ENCODE measurements around the gene PNRC1. TPM values are rescaled to one million over a fixed set of nuclear protein-coding genes. Genes with fewer than 3 reads are reported as not detected.
"Not testable (repeated sequence)": the region's sequence is repeated elsewhere in the genome, so short reads cannot be mapped to it uniquely, and the experiment has no call there.

Gene PNRC1
- total RNA-seq (97.3 TPM), polyA plus RNA-seq (ENCODE audit: insufficient read depth in 1 of 8, insufficient read length in 8 of 8, low replicate concordance in 1 of 8) (100 to 1,000 TPM in 3 of 8 donors, 10 to 100 TPM in 5; 66.8 to 105 (median 93.8) TPM)
- long read RNA-seq, donor 1, transcript PNRC1-201 (2 exons, 2,065 nt), result major isoform, 24 of 24 reads
- long read RNA-seq, donor 1, partial matches to known transcripts, result 0 of 24 reads
- long read RNA-seq, donor 1, other reads (novel, unspliced or antisense), result 0 of 24 reads
- long read RNA-seq, donor 2, transcript PNRC1-201 (2 exons, 2,065 nt), result major isoform, 14 of 19 reads
- long read RNA-seq, donor 2, partial matches to known transcripts, result 5 of 19 reads
- long read RNA-seq, donor 2, other reads (novel, unspliced or antisense), result 0 of 19 reads
- long read RNA-seq, donor 3, transcript PNRC1-201 (2 exons, 2,065 nt), result major isoform, 70 of 77 reads
- long read RNA-seq, donor 3, partial matches to known transcripts, result 7 of 77 reads
- long read RNA-seq, donor 3, other reads (novel, unspliced or antisense), result 0 of 77 reads
- long read RNA-seq, donor 4, transcript PNRC1-201 (2 exons, 2,065 nt), result major isoform, 65 of 83 reads
- long read RNA-seq, donor 4, partial matches to known transcripts, result 18 of 83 reads
- long read RNA-seq, donor 4, other reads (novel, unspliced or antisense), result 0 of 83 reads
- long read RNA-seq, donor 5, transcript PNRC1-201 (2 exons, 2,065 nt), result major isoform, 82 of 84 reads
- long read RNA-seq, donor 5, partial matches to known transcripts, result 0 of 84 reads
- long read RNA-seq, donor 5, other reads (novel, unspliced or antisense), result 0 of 84 reads
- long read RNA-seq, donor 6, transcript PNRC1-201 (2 exons, 2,065 nt), result major isoform, 72 of 94 reads
- long read RNA-seq, donor 6, partial matches to known transcripts, result 22 of 94 reads
- long read RNA-seq, donor 6, other reads (novel, unspliced or antisense), result 0 of 94 reads
- long read RNA-seq, donor 7, transcript PNRC1-201 (2 exons, 2,065 nt), result major isoform, 48 of 49 reads
- long read RNA-seq, donor 7, partial matches to known transcripts, result 0 of 49 reads
- long read RNA-seq, donor 7, other reads (novel, unspliced or antisense), result 0 of 49 reads
- long read RNA-seq, donor 8, transcript PNRC1-201 (2 exons, 2,065 nt), result major isoform, 67 of 70 reads
- long read RNA-seq, donor 8, partial matches to known transcripts, result 0 of 70 reads
- long read RNA-seq, donor 8, other reads (novel, unspliced or antisense), result 0 of 70 reads
- long read RNA-seq, donor 9, transcript PNRC1-201 (2 exons, 2,065 nt), result major isoform, 44 of 45 reads
- long read RNA-seq, donor 9, partial matches to known transcripts, result 0 of 45 reads
- long read RNA-seq, donor 9, other reads (novel, unspliced or antisense), result 0 of 45 reads
- long read RNA-seq, donor 10, transcript PNRC1-201 (2 exons, 2,065 nt), result major isoform, 85 of 168 reads
- long read RNA-seq, donor 10, partial matches to known transcripts, result 79 of 168 reads
- long read RNA-seq, donor 10, other reads (novel, unspliced or antisense), result 0 of 168 reads
- long read RNA-seq, donor 11, transcript PNRC1-201 (2 exons, 2,065 nt), result major isoform, 58 of 119 reads
- long read RNA-seq, donor 11, partial matches to known transcripts, result 61 of 119 reads
- long read RNA-seq, donor 11, other reads (novel, unspliced or antisense), result 0 of 119 reads

- H3K36me3 ChIP-seq (ENCODE audit: control insufficient read depth, insufficient read depth, low read length), result peaks cover 22% of the 10 kb centered on the region
- peak within 1 kb of the TSS; percentile 100 for H3K4me3 ChIP-seq (ENCODE audit: low read length)
- no peaks in the 10 kb centered on the region for H3K27me3 ChIP-seq (ENCODE audit: control insufficient read depth, insufficient read depth, low read length)
- no peaks in the 10 kb centered on the region for H3K9me3 ChIP-seq (replicated peaks; ENCODE audit: control insufficient read depth, low read depth, low read length)
- peak; percentile 100 for DNase-seq
- peak within 1 kb of the TSS; percentile 100 for H3K27ac ChIP-seq (ENCODE audit: low read length)
- under 1% methylated on average over 51 of the region's 63 CpGs for WGBS (ENCODE audit: insufficient coverage)
- peaks cover 14% of the 10 kb centered on the region for H3K4me1 ChIP-seq (ENCODE audit: control insufficient read depth, insufficient read depth, low read length)
These were observed at the start of gene PNRC1 for GRCh38 chr6:89080281-89081128. Gene PNRC1, plus strand, starts transcription at chr6:89080751. Its CDS starts 144 bp downstream, at chr6:89080895.

- H3K4me1 ChIP-seq (ENCODE audit: control insufficient read depth, insufficient read depth, low read length), result peaks cover 14% of the 10 kb centered on the region
These were observed 48.0 kb upstream of the PNRC1 start for GRCh38 chr6:89032599-89032998.

GRCh38 chr6:89033461-89033860, 47.1 kb upstream of the PNRC1 start:
- peak; percentile 30 for DNase-seq
- Histone ChIP-seq H3K36me3 (ENCODE audit: control insufficient read depth, insufficient read depth, low read length) (no peaks in the 10 kb centered on the region), H3K27ac (ENCODE audit: low read length) (no peak overlapping the region), H3K9me3 (replicated peaks; ENCODE audit: control insufficient read depth, low read depth, low read length) (peaks cover 10% of the 10 kb centered on the region), H3K4me3 (ENCODE audit: low read length) (no peak overlapping the region), H3K4me1 (ENCODE audit: control insufficient read depth, insufficient read depth, low read length) (peaks cover 14% of the 10 kb centered on the region), H3K27me3 (ENCODE audit: control insufficient read depth, insufficient read depth, low read length) (no peaks in the 10 kb centered on the region)
- no CpG with 5 or more reads among the region's 1 CpG for WGBS (ENCODE audit: insufficient coverage)

More at GRCh38 chr6:89032599-89032998, 48.0 kb upstream of the PNRC1 start:
- Histone ChIP-seq H3K9me3 (replicated peaks; ENCODE audit: control insufficient read depth, low read depth, low read length) (peaks cover 4% of the 10 kb centered on the region), H3K36me3 (ENCODE audit: control insufficient read depth, insufficient read depth, low read length) (no peaks in the 10 kb centered on the region), H3K4me3 (ENCODE audit: low read length) (no peak overlapping the region), H3K27me3 (ENCODE audit: control insufficient read depth, insufficient read depth, low read length) (no peaks in the 10 kb centered on the region), H3K27ac (ENCODE audit: low read length) (no peak overlapping the region)
- peak; percentile 46 for DNase-seq
- WGBS (ENCODE audit: insufficient coverage), result no CpG with 5 or more reads among the region's 2 CpGs

GRCh38 chr6:89034116-89034515, 46.4 kb upstream of the PNRC1 start:
- not testable (repeated sequence) for H3K27ac ChIP-seq (ENCODE audit: low read length); H3K27me3 ChIP-seq (ENCODE audit: control insufficient read depth, insufficient read depth, low read length); H3K4me3 ChIP-seq (ENCODE audit: low read length); H3K36me3 ChIP-seq (ENCODE audit: control insufficient read depth, insufficient read depth, low read length); DNase-seq
- no CpG with 5 or more reads among the region's 4 CpGs for WGBS (ENCODE audit: insufficient coverage)
- Histone ChIP-seq H3K4me1 (ENCODE audit: control insufficient read depth, insufficient read depth, low read length) (peaks cover 14% of the 10 kb centered on the region), H3K9me3 (replicated peaks; ENCODE audit: control insufficient read depth, low read depth, low read length) (peaks cover 10% of the 10 kb centered on the region)

- Histone ChIP-seq H3K4me3 (ENCODE audit: low read length) (no peak overlapping the region), H3K27me3 (ENCODE audit: control insufficient read depth, insufficient read depth, low read length) (no peaks in the 10 kb centered on the region), H3K36me3 (ENCODE audit: control insufficient read depth, insufficient read depth, low read length) (no peaks in the 10 kb centered on the region), H3K4me1 (ENCODE audit: control insufficient read depth, insufficient read depth, low read length) (peaks cover 14% of the 10 kb centered on the region), H3K9me3 (replicated peaks; ENCODE audit: control insufficient read depth, low read depth, low read length) (peaks cover 10% of the 10 kb centered on the region), H3K27ac (ENCODE audit: low read length) (peak overlapping the region; percentile 84)
- peak; percentile 67 for DNase-seq
- 83% methylated on average over 5 of the region's 7 CpGs for WGBS (ENCODE audit: insufficient coverage)
These were observed 45.8 kb upstream of the PNRC1 start for GRCh38 chr6:89034586-89035251.

- peaks cover 10% of the 10 kb centered on the region for H3K9me3 ChIP-seq (replicated peaks; ENCODE audit: control insufficient read depth, low read depth, low read length)
- H3K4me1 ChIP-seq (ENCODE audit: control insufficient read depth, insufficient read depth, low read length), result peaks cover 14% of the 10 kb centered on the region
- no peaks in the 10 kb centered on the region for H3K27me3 ChIP-seq (ENCODE audit: control insufficient read depth, insufficient read depth, low read length)
- H3K36me3 ChIP-seq (ENCODE audit: control insufficient read depth, insufficient read depth, low read length), result no peaks in the 10 kb centered on the region
- no peak overlapping the region for H3K4me3 ChIP-seq (ENCODE audit: low read length)
- H3K27ac ChIP-seq (ENCODE audit: low read length), result peak overlapping the region; percentile 84
- DNase-seq, result peak; percentile 96
- WGBS (ENCODE audit: insufficient coverage), result 58% methylated on average over 3 of the region's 14 CpGs
These were observed 45.1 kb upstream of the PNRC1 start for GRCh38 chr6:89035252-89036101.

- Histone ChIP-seq H3K36me3 (ENCODE audit: control insufficient read depth, insufficient read depth, low read length) (no peaks in the 10 kb centered on the region), H3K9me3 (replicated peaks; ENCODE audit: control insufficient read depth, low read depth, low read length) (peaks cover 10% of the 10 kb centered on the region), H3K27me3 (ENCODE audit: control insufficient read depth, insufficient read depth, low read length) (no peaks in the 10 kb centered on the region), H3K4me3 (ENCODE audit: low read length) (no peak overlapping the region), H3K4me1 (ENCODE audit: control insufficient read depth, insufficient read depth, low read length) (peaks cover 14% of the 10 kb centered on the region), H3K27ac (ENCODE audit: low read length) (no peak overlapping the region)
- no peak for DNase-seq
- WGBS (ENCODE audit: insufficient coverage), result 81% methylated on average over 5 of the region's 5 CpGs
These were observed 43.2 kb upstream of the PNRC1 start for GRCh38 chr6:89037141-89037900.

All from muscle of leg (tissue), 16 donors.